Measurements from ENCODE around the gene NTF3. TPM values are rescaled to one million over a fixed set of nuclear protein-coding genes. Genes with fewer than 3 reads are reported as not detected.

Gene NTF3
- total RNA-seq, 4 donors from 2014 or later = 0.18 to 0.23 TPM; not detected in 2

DNA sequence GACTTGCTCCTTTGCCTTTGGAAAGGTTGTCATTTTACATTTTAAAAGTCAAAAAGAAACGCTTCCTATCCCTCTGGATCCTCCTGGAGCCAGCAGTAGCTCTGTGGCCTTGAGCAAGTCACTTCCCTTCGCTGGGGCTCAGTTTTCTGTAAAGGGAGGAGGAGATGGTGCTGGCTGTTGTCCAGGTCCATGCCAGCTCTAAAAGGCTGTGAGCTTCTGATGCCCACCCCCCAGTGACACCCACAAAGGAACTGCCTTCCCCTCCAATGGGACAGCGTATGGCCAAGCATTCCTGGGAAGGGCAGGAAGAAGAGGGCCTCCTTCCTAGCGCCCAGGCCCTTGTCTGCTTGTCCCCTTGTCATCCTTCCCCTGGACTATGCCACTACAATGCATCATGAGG lies 81.5 kb downstream of the NTF3 start:
- no peak overlapping the region for H3K27ac ChIP-seq
- ATAC-seq (no peak), DNase-seq (no peak)
- H3K27me3 ChIP-seq = peaks cover 0 to 7% (median 4%) of the 10 kb centered on the region in 3 donors
- H3K36me3 ChIP-seq = no peaks in the 10 kb centered on the region
- H3K9me3 ChIP-seq = no peaks in the 10 kb centered on the region
- TF ChIP-seq, protein P1, sequence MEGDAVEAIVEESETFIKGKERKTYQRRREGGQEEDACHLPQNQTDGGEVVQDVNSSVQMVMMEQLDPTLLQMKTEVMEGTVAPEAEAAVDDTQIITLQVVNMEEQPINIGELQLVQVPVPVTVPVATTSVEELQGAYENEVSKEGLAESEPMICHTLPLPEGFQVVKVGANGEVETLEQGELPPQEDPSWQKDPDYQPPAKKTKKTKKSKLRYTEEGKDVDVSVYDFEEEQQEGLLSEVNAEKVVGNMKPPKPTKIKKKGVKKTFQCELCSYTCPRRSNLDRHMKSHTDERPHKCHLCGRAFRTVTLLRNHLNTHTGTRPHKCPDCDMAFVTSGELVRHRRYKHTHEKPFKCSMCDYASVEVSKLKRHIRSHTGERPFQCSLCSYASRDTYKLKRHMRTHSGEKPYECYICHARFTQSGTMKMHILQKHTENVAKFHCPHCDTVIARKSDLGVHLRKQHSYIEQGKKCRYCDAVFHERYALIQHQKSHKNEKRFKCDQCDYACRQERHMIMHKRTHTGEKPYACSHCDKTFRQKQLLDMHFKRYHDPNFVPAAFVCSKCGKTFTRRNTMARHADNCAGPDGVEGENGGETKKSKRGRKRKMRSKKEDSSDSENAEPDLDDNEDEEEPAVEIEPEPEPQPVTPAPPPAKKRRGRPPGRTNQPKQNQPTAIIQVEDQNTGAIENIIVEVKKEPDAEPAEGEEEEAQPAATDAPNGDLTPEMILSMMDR (IDR thresholded peaks at IDR 0.05 in 4 of 5, conservative IDR thresholded peaks at IDR 0.05 in 1 of 5) = no peak
- no peak for TF ChIP-seq POLR2A (IDR thresholded peaks at IDR 0.05)
- no peak overlapping the region for H3K4me3 ChIP-seq
- intact Hi-C loops (cut with DNase I; ENCODE audit: low total_unique reads) = no loop called here
- in situ Hi-C loops (cut with MboI; ENCODE audit: low sequenced_read_pairs in 4 of 4) = no loop called here
- peaks cover 0 to 6% of the 10 kb centered on the region in 2 donors for H3K4me1 ChIP-seq

DNA sequence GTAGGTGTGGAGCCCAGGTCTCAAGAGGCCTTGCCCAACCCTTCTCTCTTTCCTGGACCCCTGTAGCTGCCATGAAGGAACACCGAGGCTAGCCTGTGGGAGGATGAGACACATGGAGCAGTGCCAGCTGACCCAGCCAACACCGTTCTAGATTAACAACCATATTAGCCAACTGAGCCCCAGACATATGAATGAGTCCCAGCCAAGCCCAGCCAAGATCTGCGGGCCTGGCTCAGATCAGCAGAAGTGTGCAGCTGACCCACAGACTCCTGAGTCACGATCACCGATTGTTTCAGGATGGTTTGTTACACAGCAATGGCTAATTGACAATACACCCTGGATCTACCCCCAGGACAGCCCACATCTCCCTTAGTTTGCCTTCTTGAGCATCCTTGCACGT lies 82.1 kb downstream of the NTF3 start:
- ATAC-seq (no peak), DNase-seq (no peak)
- TF ChIP-seq, protein P1 (IDR thresholded peaks at IDR 0.05 in 4 of 5, conservative IDR thresholded peaks at IDR 0.05 in 1 of 5) = no peak
- TF ChIP-seq POLR2A (IDR thresholded peaks at IDR 0.05) = no peak
- Histone ChIP-seq H3K4me1 (peaks cover 0 to 6% of the 10 kb centered on the region in 2 donors), H3K4me3 (no peak overlapping the region), H3K27ac (no peak overlapping the region), H3K9me3 (no peaks in the 10 kb centered on the region), H3K36me3 (no peaks in the 10 kb centered on the region), H3K27me3 (peaks cover 0 to 7% (median 4%) of the 10 kb centered on the region in 3 donors)
- intact Hi-C loops (cut with DNase I; ENCODE audit: low total_unique reads) = no loop called here
- in situ Hi-C loops (cut with MboI; ENCODE audit: low sequenced_read_pairs in 4 of 4) = no loop called here

DNA sequence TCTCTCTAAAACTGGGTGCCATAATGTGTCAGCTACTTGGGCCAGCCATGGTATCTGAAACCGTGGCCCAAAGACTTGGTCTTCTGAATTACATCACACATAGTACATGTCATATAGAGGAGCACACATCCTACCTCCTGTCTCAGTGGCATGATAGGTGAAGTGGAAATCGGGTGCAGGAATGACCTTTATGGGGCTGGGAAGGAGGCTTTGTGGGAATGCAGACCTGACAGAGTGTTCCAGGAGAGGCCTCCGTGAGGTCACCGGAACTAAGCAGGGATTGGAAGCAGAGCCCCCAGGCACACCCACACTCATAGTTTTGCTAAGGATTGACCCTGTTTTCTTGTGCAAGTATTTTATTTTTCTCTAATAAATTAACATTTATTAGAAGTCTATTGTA lies 82.6 kb downstream of the NTF3 start:
- no peaks in the 10 kb centered on the region for H3K9me3 ChIP-seq
- intact Hi-C loops (cut with DNase I; ENCODE audit: low total_unique reads) = no loop called here
- no peak for DNase-seq

DNA sequence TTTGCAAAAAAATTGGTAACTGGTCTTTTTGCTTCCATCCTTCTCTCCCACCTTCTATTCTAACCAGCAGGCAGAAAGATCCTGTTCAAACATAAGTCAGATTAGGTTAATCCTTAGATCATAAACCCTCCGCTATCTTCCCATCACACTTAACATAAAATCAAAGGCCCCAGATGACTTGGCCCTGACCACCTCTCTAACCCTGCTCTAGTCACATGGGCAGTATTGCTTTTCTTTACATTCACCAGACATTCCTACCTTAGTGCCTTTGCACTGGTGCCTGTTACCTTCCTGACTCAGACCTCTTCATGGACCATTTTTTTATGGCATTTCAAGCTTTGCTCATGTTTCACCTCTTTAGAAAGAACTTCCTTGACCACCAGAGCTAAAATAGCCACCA lies 83.5 kb downstream of the NTF3 start:
- TF ChIP-seq POLR2A (IDR thresholded peaks at IDR 0.05) = no peak
- TF ChIP-seq, protein P1 (IDR thresholded peaks at IDR 0.05 in 4 of 5, conservative IDR thresholded peaks at IDR 0.05 in 1 of 5) = no peak
- intact Hi-C loops (cut with DNase I; ENCODE audit: low total_unique reads) = no loop called here

More for the DNA sequence above, 82.6 kb downstream of the NTF3 start:
- TF ChIP-seq POLR2A (IDR thresholded peaks at IDR 0.05) = no peak
- TF ChIP-seq, protein P1 (IDR thresholded peaks at IDR 0.05 in 4 of 5, conservative IDR thresholded peaks at IDR 0.05 in 1 of 5) = no peak
- Histone ChIP-seq H3K27ac (no peak overlapping the region), H3K4me1 (peaks cover 0 to 6% of the 10 kb centered on the region in 2 donors), H3K27me3 (peaks cover 0 to 7% (median 4%) of the 10 kb centered on the region in 3 donors), H3K4me3 (no peak overlapping the region), H3K36me3 (no peaks in the 10 kb centered on the region)
- in situ Hi-C loops (cut with MboI; ENCODE audit: low sequenced_read_pairs in 4 of 4) = no loop called here
- no peak for ATAC-seq

More for the DNA sequence above, 83.5 kb downstream of the NTF3 start:
- Histone ChIP-seq H3K27me3 (peaks cover 0 to 7% (median 4%) of the 10 kb centered on the region in 3 donors), H3K4me3 (no peak overlapping the region), H3K27ac (no peak overlapping the region), H3K9me3 (no peaks in the 10 kb centered on the region), H3K4me1 (peaks cover 0 to 6% of the 10 kb centered on the region in 2 donors), H3K36me3 (no peaks in the 10 kb centered on the region)
- ATAC-seq (no peak), DNase-seq (no peak)
- in situ Hi-C loops (cut with MboI; ENCODE audit: low sequenced_read_pairs in 4 of 4) = no loop called here

Data from gastrocnemius medialis (tissue), 4 donors.